T-helper 17 cell (primary cell): Measurements from ENCODE around the gene MAP7. TPM values are rescaled to one million over a fixed set of nuclear protein-coding genes. Genes with fewer than 3 reads are reported as not detected.
"Not testable (repeated sequence)": the region's sequence is repeated elsewhere in the genome, so short reads cannot be mapped to it uniquely, and the experiment has no call there.

Source experiments
- ATAC-seq: fragments of 150-1000 bp; cut with Tn5 transposase; 2 replicates; pipeline ENCODE4 v1.10.0; 2021; ENCODE audit warnings: mild to moderate bottlenecking, moderate library complexity
- DNase-seq, 3 donors: peaks; one replicate each; pipeline versions ENCODE4 v3.0.0 to v3.0.0-alpha.2; 2020 to 2021
- H3K9me3 ChIP-seq: one replicate; pipeline ENCODE4 v1.7.0; 2013; ENCODE audit warnings: low read length, mild to moderate bottlenecking; ENCODE audit not compliant: control insufficient read depth, poor library complexity, severe bottlenecking
- H3K27ac Mint-ChIP-seq: one replicate; pipeline ENCODE4 v1.8.0; 2022; ENCODE audit warnings: mild to moderate bottlenecking, moderate library complexity, mixed read lengths
- H3K27me3 Mint-ChIP-seq: one replicate; pipeline ENCODE4 v1.8.0; 2022; ENCODE audit warnings: mixed read lengths
- H3K36me3 Mint-ChIP-seq: one replicate; pipeline ENCODE4 v1.8.0; 2022; ENCODE audit warnings: low read depth, mixed read lengths
- H3K4me1 Mint-ChIP-seq: one replicate; pipeline ENCODE4 v1.8.0; 2022; ENCODE audit warnings: mild to moderate bottlenecking, mixed read lengths
- H3K4me3 Mint-ChIP-seq: one replicate; pipeline ENCODE4 v1.8.0; 2022; ENCODE audit warnings: mild to moderate bottlenecking, moderate library complexity, mixed read lengths
- total RNA-seq, 4 donors: library from RNA in 2 of 4; stranded (reverse) in 2 of 4; gene quantifications; one replicate each; pipeline ENCODE4 v1.2.3 and lab custom pipeline; 2022 to 2026

Gene MAP7
- total RNA-seq = under 1 TPM; 0.26 to 0.27 TPM
- 0.45 to 1.0 reads per million in 2 donors for total RNA-seq (lab: John Stamatoyannopoulos, UW)

GRCh38 chr6:136550330-136551071 is at the start of gene MAP7:
TSS of gene MAP7 (minus strand) at chr6:136550422. CDS start at chr6:136550408, 14 bp downstream.
- Mint-ChIP-seq H3K27me3 (peaks cover 35% of the 10 kb centered on the region), H3K4me1 (peaks cover 7% of the 10 kb centered on the region)

GRCh38 chr6:136599329-136600011 is 49.2 kb upstream of the MAP7 start:
- Mint-ChIP-seq H3K27ac (no peak overlapping the region), H3K36me3 (peaks cover 11% of the 10 kb centered on the region), H3K4me3 (no peak overlapping the region), H3K4me1 (peaks cover 21% of the 10 kb centered on the region), H3K27me3 (no peaks in the 10 kb centered on the region)
- DNase-seq (no peak), ATAC-seq (no peak)
- no peaks in the 10 kb centered on the region for H3K9me3 ChIP-seq

More at GRCh38 chr6:136550330-136551071, at the start of gene MAP7:
- peak within 1 kb of the TSS; percentile 43 for H3K27ac Mint-ChIP-seq
- H3K36me3 Mint-ChIP-seq = peaks cover 4% of the 10 kb centered on the region
- H3K4me3 Mint-ChIP-seq = peak within 1 kb of the TSS; percentile 83
- peak; percentile 61 to 69 (median 62) for DNase-seq
- no peaks in the 10 kb centered on the region for H3K9me3 ChIP-seq
- ATAC-seq = peak; percentile 91

GRCh38 chr6:136598048-136598447 is 47.8 kb upstream of the MAP7 start:
- DNase-seq = no peak
- Mint-ChIP-seq H3K4me1 (peaks cover 35% of the 10 kb centered on the region), H3K4me3 (no peak overlapping the region), H3K36me3 (peaks cover 11% of the 10 kb centered on the region), H3K27ac (no peak overlapping the region), H3K27me3 (no peaks in the 10 kb centered on the region)
- no peak for ATAC-seq
- H3K9me3 ChIP-seq = no peaks in the 10 kb centered on the region

GRCh38 chr6:136594671-136595070 is 44.4 kb upstream of the MAP7 start:
- ATAC-seq = no peak
- H3K4me3 Mint-ChIP-seq = peak overlapping the region; percentile 67
- H3K9me3 ChIP-seq = no peaks in the 10 kb centered on the region
- H3K36me3 Mint-ChIP-seq = peaks cover 16% of the 10 kb centered on the region
- no peaks in the 10 kb centered on the region for H3K27me3 Mint-ChIP-seq
- no peak for DNase-seq
- peak overlapping the region; percentile 59 for H3K27ac Mint-ChIP-seq
- H3K4me1 Mint-ChIP-seq = peaks cover 38% of the 10 kb centered on the region

- Mint-ChIP-seq H3K4me1 (peaks cover 38% of the 10 kb centered on the region), H3K27ac (peak overlapping the region; percentile 59), H3K27me3 (no peaks in the 10 kb centered on the region), H3K36me3 (peaks cover 16% of the 10 kb centered on the region), H3K4me3 (peak overlapping the region; percentile 67)
- H3K9me3 ChIP-seq = no peaks in the 10 kb centered on the region
- ATAC-seq (peak; percentile 91), DNase-seq (no peak)
Measured at GRCh38 chr6:136593748-136594490, 43.7 kb upstream of the MAP7 start.

- H3K36me3 Mint-ChIP-seq = peaks cover 16% of the 10 kb centered on the region
- H3K4me3 Mint-ChIP-seq = no peak overlapping the region
- ATAC-seq (no peak), DNase-seq (no peak)
- H3K4me1 Mint-ChIP-seq = peaks cover 37% of the 10 kb centered on the region
- no peaks in the 10 kb centered on the region for H3K27me3 Mint-ChIP-seq
- peak overlapping the region; percentile 59 for H3K27ac Mint-ChIP-seq
- no peaks in the 10 kb centered on the region for H3K9me3 ChIP-seq
Measured at GRCh38 chr6:136592930-136593673, 42.9 kb upstream of the MAP7 start.

- no peaks in the 10 kb centered on the region for H3K9me3 ChIP-seq
- no peak overlapping the region for H3K4me3 Mint-ChIP-seq
- H3K36me3 Mint-ChIP-seq = peaks cover 14% of the 10 kb centered on the region
- no peaks in the 10 kb centered on the region for H3K27me3 Mint-ChIP-seq
- no peak for ATAC-seq
- peaks cover 35% of the 10 kb centered on the region for H3K4me1 Mint-ChIP-seq
- no peak for DNase-seq
- no peak overlapping the region for H3K27ac Mint-ChIP-seq
Measured at GRCh38 chr6:136591617-136592016, 41.4 kb upstream of the MAP7 start.

- not testable (repeated sequence) for H3K9me3 ChIP-seq, H3K36me3 Mint-ChIP-seq, H3K4me3 Mint-ChIP-seq, DNase-seq, H3K27me3 Mint-ChIP-seq, H3K27ac Mint-ChIP-seq, ATAC-seq
- H3K4me1 Mint-ChIP-seq = peaks cover 27% of the 10 kb centered on the region
Measured at GRCh38 chr6:136590846-136591245, 40.6 kb upstream of the MAP7 start.

GRCh38 chr6:136587527-136587926 is 37.3 kb upstream of the MAP7 start:
- DNase-seq = no peak
- no peaks in the 10 kb centered on the region for H3K27me3 Mint-ChIP-seq
- peaks cover 9% of the 10 kb centered on the region for H3K4me1 Mint-ChIP-seq
- H3K9me3 ChIP-seq = no peaks in the 10 kb centered on the region
- H3K36me3 Mint-ChIP-seq = peaks cover 14% of the 10 kb centered on the region
- ATAC-seq = no peak
- H3K27ac Mint-ChIP-seq = no peak overlapping the region
- no peak overlapping the region for H3K4me3 Mint-ChIP-seq

- no peaks in the 10 kb centered on the region for H3K9me3 ChIP-seq
- Mint-ChIP-seq H3K4me1 (peaks cover 9% of the 10 kb centered on the region), H3K36me3 (peaks cover 14% of the 10 kb centered on the region), H3K27me3 (no peaks in the 10 kb centered on the region), H3K27ac (no peak overlapping the region), H3K4me3 (no peak overlapping the region)
- ATAC-seq (no peak), DNase-seq (no peak)
Measured at GRCh38 chr6:136586295-136586694, 36.1 kb upstream of the MAP7 start.

GRCh38 chr6:136585523-136585922 is 35.3 kb upstream of the MAP7 start:
- H3K27ac Mint-ChIP-seq, ATAC-seq, H3K4me1 Mint-ChIP-seq, H3K4me3 Mint-ChIP-seq, H3K27me3 Mint-ChIP-seq, H3K9me3 ChIP-seq, DNase-seq: not testable (repeated sequence)
- H3K36me3 Mint-ChIP-seq = peaks cover 15% of the 10 kb centered on the region

GRCh38 chr6:136584290-136584689 is 34.1 kb upstream of the MAP7 start:
- H3K27me3 Mint-ChIP-seq, ATAC-seq, H3K4me1 Mint-ChIP-seq, H3K4me3 Mint-ChIP-seq, H3K9me3 ChIP-seq, DNase-seq: not testable (repeated sequence)
- peak overlapping the region; percentile 84 for H3K27ac Mint-ChIP-seq
- H3K36me3 Mint-ChIP-seq = peaks cover 15% of the 10 kb centered on the region
